ENCODE data around the gene DSPP.

DNA sequence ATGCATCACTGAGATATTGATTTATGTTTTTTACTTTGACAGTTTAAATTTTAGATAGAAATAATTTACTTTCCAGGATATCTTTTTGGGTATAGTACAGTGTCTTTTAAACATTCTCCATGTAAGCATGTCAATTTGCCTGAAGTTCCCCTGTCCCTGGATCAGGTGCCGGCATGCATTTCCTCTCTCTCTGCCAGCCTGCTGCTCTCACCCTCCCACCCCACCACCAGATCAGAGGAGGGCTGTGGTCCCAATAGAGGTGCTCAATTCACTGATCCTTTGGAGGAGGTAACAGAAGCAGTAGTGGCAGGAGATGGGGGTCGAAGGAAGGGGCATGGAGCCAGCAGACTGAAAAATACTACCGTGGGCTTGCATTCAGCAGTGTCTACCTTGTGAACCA, 28.3 kb upstream of the DSPP start:
- TF ChIP-seq EZH2 (IDR thresholded peaks at IDR 0.05; ENCODE audit: insufficient read depth, poor library complexity, severe bottlenecking) (no peak), EZH2phosphoT487 (IDR thresholded peaks at IDR 0.05; ENCODE audit: insufficient read depth, low read depth) (no peak)
